ENCODE data around the gene ZBTB16. TPM values are rescaled to one million over a fixed set of nuclear protein-coding genes. Genes with fewer than 3 reads are reported as not detected.

ZBTB16 gene
- total RNA-seq, 1 donor from 2014 or later = 8.4 TPM

Other genes starting within 250 kb of the ZBTB16 start
- gene USP28, start 184.1 kb upstream of the ZBTB16 start, total RNA-seq = 19.7 TPM
- 0.25 TPM for gene HTR3B, start 154.9 kb upstream of the ZBTB16 start, total RNA-seq
- gene HTR3A, start 84.6 kb upstream of the ZBTB16 start, total RNA-seq = 0.74 TPM
- gene NNMT, start 236.7 kb downstream of the ZBTB16 start, total RNA-seq = not detected

Data from temporal lobe (tissue), 1 donor.